Measurements from ENCODE around the gene MAPT. TPM values are rescaled to one million over a fixed set of nuclear protein-coding genes. Genes with fewer than 3 reads are reported as not detected.

Gene MAPT
- polyA plus RNA-seq, 3 donors = 0.04 TPM; not detected in 2

- H4K20me1 ChIP-seq (ENCODE audit: insufficient read depth, low read length) = peaks cover 57% of the 10 kb centered on the region
Observed at GRCh38 chr17:46047398-46047797, 153.0 kb downstream of the MAPT start.

DNA sequence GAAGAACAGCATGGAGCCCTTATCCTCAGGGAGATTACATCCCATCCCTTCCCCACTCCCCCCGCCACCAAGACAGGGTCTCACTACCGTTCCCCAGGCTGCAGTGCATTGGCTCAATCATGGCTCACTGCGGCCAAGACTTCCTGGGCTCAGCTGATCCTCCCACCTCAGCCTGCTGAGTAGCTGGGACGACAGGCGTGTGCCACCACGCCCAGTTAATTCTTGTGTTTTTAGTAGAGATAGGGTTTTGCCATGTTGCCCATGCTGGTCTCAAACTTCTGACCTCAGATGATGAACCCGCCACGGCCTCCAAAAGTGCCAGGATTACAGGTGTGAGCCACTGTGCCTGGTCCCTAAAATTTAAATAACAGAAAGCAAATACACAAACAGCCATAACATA, 153.5 kb downstream of the MAPT start:
- Mint-ChIP-seq H3K27ac (peak overlapping the region in 1 of 7 donors; percentile 63), H3K9me3 (no peaks in the 10 kb centered on the region)

More at GRCh38 chr17:46047398-46047797, 153.0 kb downstream of the MAPT start:
- Histone ChIP-seq H3K27me3 (ENCODE audit: control insufficient read depth in 2 of 2, insufficient read depth in 2 of 2, low read length in 2 of 2) (no peaks in the 10 kb centered on the region), H3K9ac (ENCODE audit: insufficient read depth, low read length, poor library complexity, severe bottlenecking) (no peak overlapping the region), H3K79me2 (ENCODE audit: insufficient read depth, low read length) (peaks cover 3% of the 10 kb centered on the region), H3K4me1 (ENCODE audit: control insufficient read depth in 1 of 2, insufficient read depth in 2 of 2, low read length in 2 of 2) (no peaks in the 10 kb centered on the region), H3K4me3 (replicated peaks in 1 of 3; ENCODE audit: low read depth in 2 of 3, low read length in 3 of 3) (no peak overlapping the region), H3K27ac (ENCODE audit: low read depth in 1 of 2, low read length in 2 of 2) (peak overlapping the region in 1 of 2 donors; percentile 27), H3K36me3 (replicated peaks in 1 of 2; ENCODE audit: control insufficient read depth in 1 of 2, insufficient read depth in 2 of 2, low read length in 2 of 2) (peaks cover 79 to 100% of the 10 kb centered on the region in 2 donors), H3K4me2 (replicated peaks; ENCODE audit: extremely low read depth, low read length, poor library complexity, severe bottlenecking) (no peak overlapping the region), H2AFZ (ENCODE audit: insufficient read depth, low read depth, low read length, poor library complexity, severe bottlenecking) (no peak overlapping the region), H3K9me3 (replicated peaks in 1 of 2; ENCODE audit: control insufficient read depth in 1 of 2, insufficient read depth in 1 of 2, low read length in 2 of 2) (no peaks in the 10 kb centered on the region)
- Mint-ChIP-seq H3K27me3 (ENCODE audit: low read depth in 3 of 3) (no peaks in the 10 kb centered on the region), H3K27ac (no peak overlapping the region), H3K36me3 (peaks cover 81 to 94% of the 10 kb centered on the region in 2 donors), H3K4me3 (no peak overlapping the region), H3K9me3 (no peaks in the 10 kb centered on the region), H3K4me1 (peaks cover 4% of the 10 kb centered on the region)
- intact Hi-C loops (cut with micrococcal nuclease) = no loop called here
- WGBS (ENCODE audit: insufficient coverage) = 100% methylated on average over 4 of the region's 5 CpGs
- no peak for TF ChIP-seq CTCF (IDR thresholded peaks at IDR 0.05)
- no peak for DNase-seq

More for the DNA sequence above, 153.5 kb downstream of the MAPT start:
- H3K27me3 ChIP-seq (ENCODE audit: control insufficient read depth in 2 of 2, insufficient read depth in 2 of 2, low read length in 2 of 2) = no peaks in the 10 kb centered on the region
- no peaks in the 10 kb centered on the region for H3K4me1 ChIP-seq (ENCODE audit: control insufficient read depth in 1 of 2, insufficient read depth in 2 of 2, low read length in 2 of 2)
- peaks cover 78 to 96% of the 10 kb centered on the region in 2 donors for H3K36me3 ChIP-seq (replicated peaks in 1 of 2; ENCODE audit: control insufficient read depth in 1 of 2, insufficient read depth in 2 of 2, low read length in 2 of 2)
- intact Hi-C loops (cut with micrococcal nuclease) = no loop called here
- H3K27ac ChIP-seq (ENCODE audit: low read depth in 1 of 2, low read length in 2 of 2) = no peak overlapping the region
- Mint-ChIP-seq H3K36me3 (peaks cover 76 to 91% of the 10 kb centered on the region in 2 donors), H3K27me3 (ENCODE audit: low read depth in 3 of 3) (no peaks in the 10 kb centered on the region), H3K4me3 (no peak overlapping the region), H3K4me1 (peaks cover 4% of the 10 kb centered on the region)
- H3K9me3 ChIP-seq (replicated peaks in 1 of 2; ENCODE audit: control insufficient read depth in 1 of 2, insufficient read depth in 1 of 2, low read length in 2 of 2) = no peaks in the 10 kb centered on the region
- no peak overlapping the region for H2AFZ ChIP-seq (ENCODE audit: insufficient read depth, low read depth, low read length, poor library complexity, severe bottlenecking)
- H3K79me2 ChIP-seq (ENCODE audit: insufficient read depth, low read length) = peaks cover 3% of the 10 kb centered on the region
- WGBS (ENCODE audit: insufficient coverage) = 95% methylated on average over 4 of the region's 8 CpGs
- DNase-seq = no peak
- no peak overlapping the region for H3K4me3 ChIP-seq (replicated peaks in 1 of 3; ENCODE audit: low read depth in 2 of 3, low read length in 3 of 3)
- no peak overlapping the region for H3K9ac ChIP-seq (ENCODE audit: insufficient read depth, low read length, poor library complexity, severe bottlenecking)
- TF ChIP-seq CTCF (IDR thresholded peaks at IDR 0.05) = no peak
- peaks cover 57% of the 10 kb centered on the region for H4K20me1 ChIP-seq (ENCODE audit: insufficient read depth, low read length)
- H3K4me2 ChIP-seq (replicated peaks; ENCODE audit: extremely low read depth, low read length, poor library complexity, severe bottlenecking) = no peak overlapping the region
